Left hindlimb (tissue), 1 donor: ENCODE data around the gene BCL7B.
"Not testable (repeated sequence)": the region's sequence is repeated elsewhere in the genome, so short reads cannot be mapped to it uniquely, and the experiment has no call there.

Experiments used
- DNase-seq: peaks from one replicate; pipeline ENCODE4 v3.0.0-alpha.2; 2018

The BCL7B gene

DNA sequence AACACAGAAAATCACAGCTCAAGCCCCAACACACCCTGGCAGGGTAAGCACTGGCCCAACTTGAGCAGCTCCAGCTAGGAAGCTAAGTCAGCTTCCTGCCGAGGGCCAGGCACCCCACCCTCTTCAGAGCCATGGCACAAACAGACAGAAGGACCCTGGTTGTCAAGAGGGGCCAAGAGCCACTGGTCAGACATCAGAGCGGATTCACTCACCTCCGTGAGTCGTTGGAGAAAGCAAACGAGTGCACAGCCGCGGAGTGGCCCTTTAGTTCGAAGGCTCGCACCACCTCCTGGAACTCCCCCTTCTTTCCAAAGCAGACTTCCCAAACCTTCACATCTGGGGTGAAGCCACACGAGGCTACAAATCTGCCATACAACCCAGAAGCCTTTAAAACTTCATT is 13.5 kb upstream of the BCL7B start:
- no peak for DNase-seq

DNA sequence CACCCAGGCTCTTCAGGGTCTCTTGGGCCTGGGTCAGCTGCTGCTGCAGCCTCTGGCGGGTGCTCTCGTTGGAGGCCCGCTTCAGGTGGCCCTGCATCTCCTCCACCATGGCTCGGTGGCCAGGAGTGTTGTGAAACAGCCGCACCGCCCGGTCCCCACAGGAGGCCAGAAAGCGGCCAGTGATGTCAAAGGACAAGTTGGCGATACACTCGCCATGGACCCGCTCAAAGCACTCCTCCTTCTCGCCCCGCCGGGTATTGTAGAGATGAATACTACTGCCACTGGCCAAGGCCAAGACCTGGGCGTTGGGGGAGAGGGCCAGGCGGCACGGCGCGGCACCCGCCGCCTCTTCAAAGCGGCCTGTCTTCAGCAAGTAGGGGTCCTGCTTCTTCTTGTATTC is 13.0 kb upstream of the BCL7B start:
- DNase-seq, result no peak

DNA sequence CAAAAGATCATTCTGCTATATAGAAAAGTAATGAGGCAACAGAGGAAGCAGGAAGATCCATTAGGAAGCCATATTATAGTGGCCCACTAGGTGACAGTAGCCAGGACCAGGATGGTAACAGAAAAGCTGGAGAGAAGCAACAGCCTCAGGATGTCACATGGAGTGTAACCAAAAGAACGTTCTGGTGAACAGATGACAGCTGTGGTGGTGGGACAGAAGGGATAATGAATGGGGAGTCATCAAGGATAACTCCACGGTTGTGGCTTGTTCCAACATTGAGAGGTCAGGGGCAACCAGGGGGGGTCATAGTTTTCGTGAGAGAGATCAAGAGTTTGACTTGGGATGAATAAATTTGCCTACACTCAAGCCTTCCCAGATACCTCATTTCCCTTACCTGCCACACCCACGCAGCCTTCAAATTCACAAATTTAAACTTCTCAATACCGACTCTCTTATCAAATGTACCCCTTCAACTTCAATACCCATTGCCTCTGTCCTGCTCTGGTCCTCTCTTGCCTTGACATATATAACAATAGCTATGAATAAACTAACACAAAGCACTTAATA is 11.6 kb upstream of the BCL7B start:
- DNase-seq, result no peak

DNA sequence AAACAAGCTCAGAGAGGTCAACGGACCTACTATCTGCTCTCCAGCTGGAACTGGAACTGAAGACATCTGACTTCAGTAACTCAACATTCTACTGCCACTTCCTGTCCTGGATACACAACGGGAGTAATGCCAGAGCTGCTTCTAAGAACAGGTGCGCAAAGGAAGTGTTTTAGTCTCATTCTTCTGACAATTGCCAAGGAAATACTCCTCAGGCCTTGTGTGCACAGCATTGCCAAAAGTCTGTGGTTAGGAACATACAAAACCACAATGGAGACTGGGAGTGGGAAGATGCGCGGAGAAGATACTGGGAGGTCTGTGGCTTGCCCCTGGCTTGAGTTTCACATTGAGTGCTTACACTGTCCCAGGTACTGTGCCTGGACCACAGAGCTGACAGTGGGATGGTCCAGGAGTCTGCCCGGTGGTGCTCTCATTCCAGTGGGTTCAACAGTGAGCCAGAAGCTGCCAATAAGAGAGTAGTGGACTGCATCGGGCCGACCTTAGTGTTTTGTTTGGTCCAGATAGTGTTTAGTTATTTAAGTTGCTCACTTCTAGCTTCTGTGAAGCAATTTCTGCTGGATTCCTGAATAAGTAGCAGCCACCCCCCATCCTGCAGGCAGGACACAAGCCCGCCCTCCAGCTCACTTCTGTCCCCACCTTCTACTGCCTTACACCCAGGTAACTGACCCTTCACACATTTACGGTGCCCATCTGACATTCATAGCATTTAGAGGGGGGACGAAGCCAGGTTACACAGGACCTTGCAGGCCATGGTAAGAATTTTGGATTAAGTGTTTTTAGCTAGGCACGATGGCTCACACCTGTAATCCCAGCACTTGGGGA is 10.6 kb upstream of the BCL7B start:
- no peak for DNase-seq

DNA sequence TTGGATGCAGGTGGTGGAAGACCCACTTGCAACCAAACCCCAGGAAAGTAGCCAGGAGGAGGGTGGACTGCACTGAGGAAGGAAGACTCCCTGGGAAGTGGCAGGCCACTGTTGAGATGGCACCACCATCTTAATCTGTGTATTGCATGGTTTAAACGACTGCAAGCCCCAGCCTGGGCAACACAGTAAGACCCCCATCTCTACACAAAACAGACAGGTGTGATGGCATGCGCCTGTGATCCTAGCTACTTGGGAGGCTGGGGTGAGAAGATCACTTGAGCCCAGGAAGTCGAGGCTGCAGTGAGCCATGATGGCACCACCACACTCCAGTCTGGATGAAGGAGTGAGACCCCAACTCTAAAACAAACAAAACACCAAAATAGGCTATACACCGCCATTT is 9.7 kb upstream of the BCL7B start:
- DNase-seq, result no peak

DNA sequence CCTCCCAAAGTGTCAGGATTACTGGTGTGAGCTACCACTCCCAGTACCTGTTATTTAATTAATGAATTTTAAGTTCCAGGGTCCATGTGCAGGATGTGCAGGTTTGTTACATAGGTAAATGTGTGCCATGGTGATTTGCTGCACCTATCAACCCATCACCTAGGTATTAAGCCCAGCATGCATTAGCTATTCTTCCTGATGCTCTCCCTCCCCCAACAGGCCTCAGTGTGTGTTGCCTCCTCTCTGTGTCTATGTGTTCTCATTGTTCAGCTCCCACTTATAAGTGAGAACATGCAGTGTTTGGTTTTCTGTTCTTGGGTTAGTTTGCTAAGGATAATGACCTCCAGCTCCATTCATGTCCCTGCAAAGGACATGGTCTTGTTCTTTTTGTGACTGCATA is 8.9 kb upstream of the BCL7B start:
- DNase-seq, result not testable (repeated sequence)

DNA sequence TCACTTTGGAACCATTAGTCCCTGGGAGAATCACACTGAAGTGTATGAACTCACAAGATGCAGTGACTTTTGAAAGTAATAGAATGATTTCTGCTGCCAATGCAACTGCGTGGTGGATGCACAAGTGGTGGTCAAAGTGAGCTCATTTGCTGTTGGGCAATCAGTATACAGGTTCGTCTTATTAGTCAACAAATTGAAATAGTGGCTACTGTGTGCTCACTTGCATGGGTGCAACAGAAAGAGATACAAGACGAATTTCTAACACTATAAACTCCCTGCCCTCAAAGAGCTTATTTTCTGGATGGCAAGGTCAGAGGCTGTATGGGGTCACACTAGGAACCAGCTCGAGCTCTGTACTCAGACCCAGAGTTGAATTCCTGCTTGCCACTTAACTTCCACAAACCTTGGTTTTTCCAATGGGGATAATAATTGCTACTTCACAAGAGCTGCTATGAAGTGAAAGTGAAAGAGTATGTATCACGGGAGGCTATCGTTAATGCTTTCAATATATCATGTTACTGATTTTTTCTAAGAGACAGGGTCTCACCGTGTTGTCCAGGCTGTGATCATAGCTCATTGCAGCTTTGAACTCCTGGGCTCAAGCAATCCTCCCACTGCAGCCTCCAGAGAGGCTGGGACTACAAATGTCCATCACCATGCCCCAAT is 8.3 kb upstream of the BCL7B start:
- no peak for DNase-seq

DNA sequence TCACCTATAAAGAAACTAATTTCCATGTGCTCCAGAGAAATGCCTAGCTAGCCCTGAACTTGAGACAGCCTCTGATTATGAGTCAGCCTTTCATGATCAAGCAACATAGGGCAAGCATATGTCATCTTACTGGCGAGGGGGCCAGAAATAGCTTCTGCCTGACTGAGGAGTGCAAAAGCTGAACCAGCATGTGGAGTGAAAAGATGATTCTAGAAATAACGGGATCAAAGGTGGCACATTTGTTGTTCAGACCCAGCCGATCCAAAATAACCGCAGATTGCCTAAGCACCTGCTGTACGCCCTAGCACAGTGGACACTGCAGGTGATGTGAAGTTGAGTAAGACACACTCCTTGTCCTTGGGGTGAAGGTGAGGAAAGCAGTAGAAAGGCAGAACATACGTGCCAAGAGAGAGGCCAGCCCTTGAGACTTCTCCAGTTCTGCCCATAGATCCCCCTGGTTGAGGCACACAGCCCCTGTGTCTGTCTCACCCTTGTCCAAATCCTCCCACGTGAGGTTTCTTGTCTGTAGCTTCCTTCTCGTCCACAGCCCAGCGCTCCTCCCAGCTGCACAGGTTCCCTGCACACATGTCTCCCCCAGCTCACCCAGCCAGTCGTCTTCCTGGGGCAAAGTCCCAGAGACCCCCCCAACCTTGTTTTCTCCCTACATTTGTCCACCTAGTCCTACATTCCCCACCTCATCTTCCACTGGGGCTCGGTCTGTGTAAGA is 2.8 kb upstream of the BCL7B start:
- no peak for DNase-seq

DNA sequence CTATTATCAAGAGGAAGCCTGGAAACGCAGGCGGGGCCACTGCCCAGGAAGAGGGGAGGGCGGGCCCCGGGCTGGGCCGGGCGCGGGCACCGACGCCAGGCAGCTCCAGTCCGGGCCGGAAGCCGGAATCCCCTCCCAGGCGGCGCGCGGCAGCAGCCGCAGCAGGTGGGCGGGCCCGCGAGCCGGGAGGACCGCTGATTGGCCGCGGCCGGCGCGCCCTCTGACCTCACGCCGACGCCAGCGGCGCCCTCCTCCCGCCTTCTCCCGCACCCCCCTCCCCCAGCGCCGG is 438 bp downstream of the BCL7B start:
- peak; percentile 94 for DNase-seq

DNA sequence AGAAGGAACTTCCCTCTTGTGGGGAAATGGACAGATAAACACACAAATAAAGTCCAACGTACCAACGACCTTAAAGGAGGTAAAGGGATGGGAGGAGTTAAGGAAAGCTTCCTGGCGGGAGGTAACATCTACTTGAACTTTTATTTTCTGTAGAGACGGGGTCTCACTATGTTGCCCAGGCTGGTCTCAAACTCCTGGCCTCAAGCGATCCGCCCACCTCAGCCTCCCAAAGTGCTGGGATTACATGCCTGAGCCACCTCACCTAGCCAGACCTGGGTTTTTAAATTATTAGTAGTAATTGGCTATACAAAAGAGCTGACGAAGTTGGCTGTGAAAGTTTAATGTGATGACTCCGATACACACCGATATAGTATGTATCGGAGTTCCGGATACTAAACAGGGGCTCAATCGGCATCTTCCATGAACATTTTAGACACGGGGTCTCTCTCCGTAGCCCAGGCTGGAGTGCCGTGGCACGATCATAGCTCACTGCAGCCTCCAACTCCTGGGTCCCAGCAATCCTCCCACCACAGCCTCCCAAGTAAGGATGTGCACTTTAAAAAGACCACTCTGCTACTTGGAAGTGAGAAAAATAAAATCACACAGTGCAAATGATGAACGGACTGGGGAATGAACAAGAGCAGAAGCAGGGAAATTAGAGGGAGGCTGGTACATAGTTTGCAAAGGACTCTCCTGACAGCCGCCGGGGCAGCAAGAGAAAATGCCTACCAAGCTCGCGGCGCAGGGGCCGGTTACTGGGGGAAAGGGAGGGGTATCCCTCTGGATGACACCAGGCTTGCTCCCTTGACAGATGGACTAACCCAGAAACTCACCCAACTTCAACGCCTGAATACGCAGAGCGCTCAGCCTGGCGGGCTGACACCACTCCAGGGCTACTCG is 1.0 kb downstream of the BCL7B start:
- no peak for DNase-seq

DNA sequence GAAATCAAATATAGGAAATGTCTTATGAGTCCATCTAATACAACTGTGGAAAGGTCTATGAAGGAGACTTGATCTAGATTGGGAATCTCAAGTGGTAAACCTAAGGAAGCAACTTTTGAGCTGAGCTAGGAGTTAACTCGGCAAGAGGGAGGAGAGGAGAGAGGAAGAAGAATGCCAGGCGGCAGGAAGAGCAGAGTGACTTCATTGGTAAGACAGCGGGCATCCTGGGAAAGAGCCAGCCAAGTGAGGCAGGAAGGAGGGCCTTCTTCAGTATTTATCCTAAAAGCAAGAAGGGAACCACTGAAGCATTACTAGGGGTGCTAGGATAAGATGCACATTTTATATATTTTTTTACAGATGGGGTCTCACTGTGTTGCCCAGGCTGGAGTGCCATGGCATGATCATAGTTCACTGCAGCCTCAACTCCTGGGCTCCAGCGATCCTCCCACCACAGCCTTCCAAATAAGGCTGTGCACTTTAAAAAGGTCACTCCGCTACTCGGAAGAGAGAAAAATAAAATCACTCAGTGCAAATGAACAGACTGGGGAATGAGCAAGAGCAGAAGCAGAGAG is 2.0 kb downstream of the BCL7B start:
- DNase-seq, result no peak

DNA sequence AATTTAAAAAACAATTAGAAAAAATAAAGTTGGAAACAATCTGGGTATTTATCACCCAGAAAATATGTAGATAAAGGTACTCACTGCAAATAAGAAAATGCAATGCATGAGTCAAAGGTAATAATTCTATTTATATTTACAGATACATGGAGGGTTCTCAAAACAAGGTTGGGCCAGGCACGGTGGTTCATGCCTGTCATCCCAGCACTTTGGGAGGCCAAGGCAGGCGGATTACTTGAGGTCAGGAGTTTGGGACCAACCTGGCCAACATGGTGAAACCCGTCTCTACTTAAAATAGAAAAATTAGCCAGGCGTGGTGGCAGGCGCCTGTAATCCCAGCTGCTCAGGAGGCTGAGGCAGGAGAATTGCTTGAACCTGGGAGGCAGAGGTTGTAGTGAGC is 7.4 kb downstream of the BCL7B start:
- not testable (repeated sequence) for DNase-seq

DNA sequence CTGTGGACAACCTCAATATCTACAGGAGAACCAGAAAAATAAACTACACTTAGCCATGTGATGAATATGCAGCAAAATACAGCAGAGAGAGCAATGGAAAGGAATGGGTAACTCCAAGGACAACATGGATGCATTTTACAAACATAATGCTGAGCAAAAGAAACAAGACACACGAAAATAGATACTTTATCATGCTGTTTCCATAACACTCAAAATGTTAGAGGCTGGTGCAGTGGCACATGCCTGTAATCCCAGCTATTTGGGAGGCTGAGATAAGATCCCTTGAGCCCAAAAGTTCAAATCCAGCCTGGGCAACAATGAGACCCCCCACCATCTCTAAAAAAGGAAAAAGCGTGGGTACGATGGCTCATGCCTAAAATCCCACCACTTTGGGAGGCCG is 8.3 kb downstream of the BCL7B start:
- DNase-seq, result no peak

DNA sequence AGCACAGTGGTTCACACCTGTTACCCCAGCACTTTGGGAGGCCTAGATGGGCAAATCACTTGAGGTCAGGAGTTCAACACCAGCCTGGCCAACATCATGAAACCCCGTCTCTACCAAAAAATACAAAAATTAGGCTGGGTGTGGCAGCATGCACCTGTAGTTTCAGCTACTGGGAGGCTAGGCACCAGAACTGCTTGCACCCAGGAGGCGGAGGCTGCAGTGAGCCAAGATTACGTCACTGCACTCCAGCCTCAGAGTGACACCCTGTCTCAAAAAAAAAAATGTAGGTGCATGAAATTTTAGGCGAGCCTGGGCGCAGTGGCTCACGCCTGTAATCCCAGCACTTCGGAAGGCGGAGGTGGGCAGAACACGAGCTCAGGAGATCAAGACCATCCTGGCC is 9.6 kb downstream of the BCL7B start:
- no peak for DNase-seq

DNA sequence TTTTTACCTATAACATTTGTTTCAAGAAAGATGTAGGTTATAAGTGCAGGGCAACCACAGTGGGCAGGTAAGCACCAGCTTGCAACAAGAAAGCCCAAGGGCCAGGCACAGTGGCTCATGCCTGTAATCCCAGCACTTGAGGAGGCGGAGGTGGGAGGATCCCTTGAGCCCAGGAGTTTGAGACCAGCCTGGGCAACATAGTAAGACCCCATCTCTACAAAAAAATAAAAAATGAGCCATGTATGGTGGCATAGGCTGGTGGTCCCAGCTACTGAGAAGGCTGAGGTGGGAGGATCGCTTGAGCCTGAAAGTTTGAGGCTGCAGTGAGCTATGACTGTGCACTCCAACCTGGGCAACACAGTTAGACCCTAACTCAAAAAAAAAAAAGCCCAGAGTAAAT is 12.8 kb downstream of the BCL7B start:
- no peak for DNase-seq

DNA sequence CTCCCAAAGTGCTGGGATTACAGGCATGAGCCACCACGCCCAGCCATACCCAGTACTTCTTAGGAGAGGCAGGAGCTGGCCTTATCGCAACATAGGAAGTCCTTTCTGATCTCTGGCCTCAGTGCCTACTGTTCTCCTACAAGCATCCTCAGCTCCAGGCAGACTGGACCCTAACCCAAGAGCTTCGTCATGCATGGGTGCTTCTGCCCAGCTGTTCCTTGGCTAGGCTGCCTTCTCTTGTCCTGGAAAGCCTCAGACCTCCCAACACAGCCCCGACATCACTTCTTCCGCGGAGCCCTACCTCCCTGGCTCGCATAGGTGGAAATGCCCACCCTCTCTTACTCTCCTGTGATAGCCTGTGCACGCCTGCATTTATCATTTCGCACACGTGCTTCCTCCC is 15.8 kb downstream of the BCL7B start:
- DNase-seq, result no peak

DNA sequence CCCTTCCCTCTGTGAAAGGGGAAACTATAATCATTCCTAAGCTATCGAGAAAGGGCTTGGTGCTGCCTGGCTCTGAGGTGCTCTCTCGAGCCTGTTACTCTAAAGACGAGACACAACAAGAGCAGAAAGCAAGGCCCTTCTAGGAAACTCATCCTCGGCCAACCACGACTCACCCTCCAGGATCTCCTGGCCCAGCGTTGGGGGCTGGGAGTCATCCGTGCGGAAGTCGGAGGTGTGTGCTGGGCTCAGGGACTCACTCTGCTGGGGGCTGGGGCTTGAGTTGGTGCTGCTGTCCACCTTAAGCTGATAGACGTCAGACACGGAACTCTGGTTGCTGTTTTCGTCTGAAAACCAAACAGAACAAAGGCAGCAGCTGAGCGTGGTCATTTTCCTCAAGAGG is 17.8 kb downstream of the BCL7B start:
- DNase-seq, result no peak

DNA sequence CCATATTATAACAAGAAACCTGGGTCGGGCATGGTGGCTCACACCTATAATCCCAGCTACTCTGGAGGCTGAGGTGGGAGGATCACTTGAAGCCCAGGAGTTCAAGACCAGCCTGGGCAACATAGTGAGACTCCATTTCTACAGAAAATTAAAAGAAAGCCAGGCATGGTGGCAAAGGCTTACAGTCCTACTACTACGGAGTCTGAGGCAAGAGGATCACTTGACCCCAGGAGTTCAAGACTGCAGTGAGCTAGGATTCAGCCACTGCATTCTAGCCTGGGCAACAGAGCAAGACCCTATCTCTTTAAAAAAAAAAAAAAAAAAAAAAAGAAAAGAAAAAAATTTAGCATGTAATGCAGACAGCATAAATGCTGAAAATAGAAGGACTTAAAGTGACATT is 19.0 kb downstream of the BCL7B start:
- not testable (repeated sequence) for DNase-seq

DNA sequence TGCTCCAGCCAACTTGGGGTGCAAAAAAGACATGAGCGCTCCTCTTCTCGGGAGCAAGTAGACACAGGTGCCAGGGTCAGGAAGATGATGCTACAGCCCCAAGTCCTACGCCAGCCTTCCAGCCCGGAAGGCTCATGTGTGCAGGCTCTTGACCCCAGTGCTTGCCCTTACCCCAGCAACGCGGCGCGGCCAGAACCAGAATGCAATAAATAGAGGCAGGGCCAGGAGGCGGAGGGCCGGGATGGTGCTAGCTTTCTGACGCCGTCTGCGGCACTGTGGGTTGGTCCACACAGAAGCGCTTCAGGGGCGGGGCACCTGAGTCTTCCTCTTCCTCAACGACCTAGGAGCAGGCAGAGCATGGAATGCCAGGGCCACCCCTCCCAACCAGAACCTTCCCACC is 20.4 kb downstream of the BCL7B start:
- no peak for DNase-seq

DNA sequence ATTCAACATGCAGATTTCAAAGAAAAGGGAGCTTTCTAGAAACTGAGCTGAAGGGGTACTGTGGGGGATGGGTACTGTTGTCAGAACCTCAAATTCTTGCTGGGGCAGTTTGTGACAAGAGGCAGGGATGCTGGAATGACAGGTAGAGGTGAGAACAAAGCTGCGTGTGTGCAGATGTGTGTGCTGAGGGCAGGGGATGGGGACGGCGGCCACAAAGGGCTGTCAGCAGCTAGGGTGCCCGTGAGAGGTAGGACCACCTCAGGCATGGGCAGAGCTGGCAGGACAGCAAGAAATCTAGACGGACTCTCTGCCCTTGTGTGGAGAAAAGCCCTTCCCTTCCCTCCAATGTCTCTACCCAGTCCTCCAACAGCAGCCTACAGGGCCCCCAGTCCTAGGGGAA is 21.0 kb downstream of the BCL7B start:
- DNase-seq, result no peak

DNA sequence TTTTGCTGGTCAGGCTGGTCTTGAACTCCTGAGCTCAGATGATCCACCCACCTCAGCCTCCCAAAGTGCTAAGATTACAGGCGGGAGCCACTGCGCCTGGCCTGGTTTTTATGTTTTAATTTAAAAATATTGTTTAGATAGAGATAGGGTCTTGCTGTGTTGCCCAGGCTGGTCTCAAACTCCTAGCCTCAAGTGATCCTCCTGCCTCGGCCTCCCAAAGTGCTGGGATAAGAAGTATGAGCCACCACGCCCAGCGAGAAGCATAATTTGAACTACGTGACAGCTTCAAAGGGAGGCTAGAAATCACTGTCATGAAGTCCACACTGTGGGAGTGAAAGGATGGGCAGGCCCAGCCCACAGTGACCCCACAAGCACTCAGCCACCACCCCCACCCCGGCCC is 21.6 kb downstream of the BCL7B start:
- DNase-seq, result not testable (repeated sequence)

DNA sequence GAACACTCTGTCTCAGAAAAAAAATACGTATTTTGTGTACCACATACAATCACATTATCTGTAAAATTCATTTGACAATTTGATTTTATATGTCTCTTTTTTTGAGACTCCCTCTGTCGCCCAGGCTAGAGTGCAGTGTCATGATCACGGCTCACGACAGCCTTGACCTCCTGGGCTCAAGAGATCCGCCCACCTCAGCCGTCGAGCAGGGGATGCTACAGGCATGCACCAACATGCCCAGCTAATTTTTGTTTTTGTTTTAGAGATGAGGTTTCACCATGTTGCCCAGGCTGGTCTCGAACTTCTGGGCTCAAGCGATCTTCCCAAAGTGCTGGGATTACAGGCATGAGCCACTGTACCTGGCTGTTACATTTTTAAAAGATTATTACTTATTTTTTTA is 23.7 kb downstream of the BCL7B start:
- DNase-seq, result no peak
